ENCODE results near the gene SDF2L1.
A peak's percentile ranks its signal among the peaks of the same experiment; 100 is the strongest.

The SDF2L1 gene

DNA sequence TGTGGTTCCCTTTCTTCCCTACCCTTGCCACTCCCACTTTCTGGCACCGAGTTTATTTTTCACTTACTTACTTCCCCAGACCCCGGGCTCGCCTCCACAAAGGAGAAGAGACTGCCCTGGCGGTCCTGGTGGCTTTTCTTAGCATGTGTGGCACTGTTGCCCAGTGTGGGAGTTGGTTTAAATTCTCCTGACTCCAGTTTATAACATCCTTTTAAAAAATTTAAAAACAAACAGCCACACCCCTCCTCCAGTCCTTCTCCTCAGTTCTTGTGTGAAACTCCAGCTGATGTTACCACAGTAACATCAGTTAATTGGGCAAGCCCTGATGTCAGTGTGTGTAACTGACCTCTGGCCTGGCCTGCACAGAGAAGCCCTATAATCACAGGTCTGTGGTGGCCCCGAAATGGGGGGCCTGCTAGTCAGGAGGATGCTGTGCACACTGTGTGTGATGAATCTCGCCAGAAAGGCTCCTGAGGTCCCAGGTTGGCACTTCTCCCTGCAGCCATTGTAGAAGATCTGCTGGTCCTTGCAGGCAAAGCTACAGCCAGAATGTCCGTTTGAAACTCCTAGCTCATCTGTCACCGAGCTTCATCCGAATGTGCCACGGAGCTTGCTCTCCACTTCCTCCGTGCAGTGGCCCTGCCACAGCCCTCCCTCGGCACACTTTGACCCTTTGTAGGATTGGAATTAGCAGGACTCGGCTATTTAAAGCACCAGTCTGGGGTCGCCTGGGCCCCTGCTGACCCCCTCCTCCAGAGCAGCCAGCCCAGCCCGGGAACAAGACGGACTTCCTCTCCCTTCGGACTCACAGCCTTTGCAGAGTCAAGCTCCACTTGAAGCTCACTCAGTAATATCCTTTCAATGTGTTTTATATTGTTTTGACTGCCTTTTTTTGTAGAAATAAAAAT is 19.8 kb upstream of the SDF2L1 start:
- DNase-seq = no peak

DNA sequence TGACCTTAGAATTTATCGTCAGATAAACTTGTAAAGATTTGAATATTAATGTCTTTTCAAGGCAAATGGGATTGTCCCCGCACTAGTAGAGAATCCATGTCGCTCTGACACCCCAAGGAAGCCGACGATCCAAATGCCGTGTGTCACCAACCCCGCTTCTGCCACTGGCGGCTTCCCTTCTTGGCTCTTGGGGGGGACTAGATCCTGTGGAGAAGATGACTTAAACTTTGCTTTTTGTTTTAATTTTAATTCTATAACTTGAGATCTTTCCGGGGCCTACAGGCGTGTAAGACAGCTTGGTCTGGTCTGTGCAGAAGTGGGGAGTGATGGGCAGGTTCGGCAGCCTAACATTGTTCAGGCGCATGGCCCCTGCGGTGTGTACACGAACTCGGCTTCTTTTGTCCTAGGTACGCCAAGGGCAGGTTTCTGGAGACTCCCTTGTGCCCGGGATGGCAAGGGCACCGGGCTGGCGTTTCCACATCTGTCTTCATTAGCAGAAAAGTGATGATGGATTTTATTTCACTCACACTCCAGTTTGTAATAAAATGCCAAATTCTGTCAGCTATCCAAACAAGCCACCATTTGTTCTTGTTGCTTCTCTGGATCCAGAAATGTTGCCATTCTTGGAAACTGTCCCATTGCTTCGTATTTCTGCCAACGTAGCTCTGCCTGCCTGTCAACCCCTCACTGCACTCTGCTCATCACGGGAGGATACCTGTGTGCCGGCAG is 19.0 kb upstream of the SDF2L1 start:
- no peak for DNase-seq

DNA sequence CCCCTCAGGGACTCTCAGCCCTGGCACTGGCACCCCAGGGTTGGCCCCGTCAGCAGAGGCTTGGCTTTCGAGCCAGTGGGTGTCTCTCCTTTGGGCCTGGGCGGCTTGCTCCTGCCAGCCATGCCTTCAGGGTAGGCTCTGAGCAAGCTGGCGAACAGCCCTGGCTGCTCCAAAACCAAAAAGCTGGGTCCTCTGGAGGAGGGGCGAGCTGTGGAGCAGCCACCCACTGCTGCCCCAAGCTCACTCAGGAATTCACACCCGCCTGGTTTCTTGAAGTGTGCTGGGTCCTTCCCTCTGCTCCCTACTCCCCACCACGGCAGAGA is 18.5 kb upstream of the SDF2L1 start:
- no peak for DNase-seq

DNA sequence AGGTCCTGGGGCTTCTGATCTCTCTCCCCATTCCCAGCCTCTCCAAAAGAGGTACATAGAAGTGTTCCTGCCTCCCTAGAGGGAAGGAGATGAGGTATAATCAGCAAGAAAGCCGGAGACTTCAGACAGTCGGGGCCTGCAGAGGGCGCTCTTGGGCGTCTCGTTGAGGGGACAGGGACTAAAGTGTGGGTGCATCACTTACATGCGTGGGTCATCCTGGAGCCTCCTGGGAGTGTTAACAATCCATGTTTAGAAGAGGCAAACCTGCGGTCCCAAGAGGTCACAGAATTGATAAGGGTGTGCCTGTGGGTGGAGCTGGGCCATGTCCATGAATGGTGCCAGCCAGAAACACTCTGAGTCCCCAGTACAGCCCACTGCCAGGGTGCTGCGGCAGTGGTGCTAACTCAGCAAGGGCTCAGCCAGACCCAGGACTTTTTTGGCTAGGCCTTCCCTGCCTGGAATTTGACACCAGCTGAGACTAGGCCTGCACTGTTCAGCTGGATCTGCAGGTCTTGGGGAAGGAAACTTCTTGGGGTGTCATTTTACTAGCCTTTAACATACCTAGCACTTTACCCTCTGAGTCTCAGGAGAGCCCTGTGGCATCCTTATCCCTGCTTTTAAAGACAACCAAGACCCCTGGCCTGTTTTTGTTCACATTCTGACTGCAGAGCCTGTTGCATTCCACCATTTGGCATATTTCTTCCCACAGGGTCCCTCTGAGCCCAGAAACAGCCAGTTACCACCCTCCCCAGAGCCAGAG is 17.8 kb upstream of the SDF2L1 start:
- peak; percentile 2 to 16 for DNase-seq

DNA sequence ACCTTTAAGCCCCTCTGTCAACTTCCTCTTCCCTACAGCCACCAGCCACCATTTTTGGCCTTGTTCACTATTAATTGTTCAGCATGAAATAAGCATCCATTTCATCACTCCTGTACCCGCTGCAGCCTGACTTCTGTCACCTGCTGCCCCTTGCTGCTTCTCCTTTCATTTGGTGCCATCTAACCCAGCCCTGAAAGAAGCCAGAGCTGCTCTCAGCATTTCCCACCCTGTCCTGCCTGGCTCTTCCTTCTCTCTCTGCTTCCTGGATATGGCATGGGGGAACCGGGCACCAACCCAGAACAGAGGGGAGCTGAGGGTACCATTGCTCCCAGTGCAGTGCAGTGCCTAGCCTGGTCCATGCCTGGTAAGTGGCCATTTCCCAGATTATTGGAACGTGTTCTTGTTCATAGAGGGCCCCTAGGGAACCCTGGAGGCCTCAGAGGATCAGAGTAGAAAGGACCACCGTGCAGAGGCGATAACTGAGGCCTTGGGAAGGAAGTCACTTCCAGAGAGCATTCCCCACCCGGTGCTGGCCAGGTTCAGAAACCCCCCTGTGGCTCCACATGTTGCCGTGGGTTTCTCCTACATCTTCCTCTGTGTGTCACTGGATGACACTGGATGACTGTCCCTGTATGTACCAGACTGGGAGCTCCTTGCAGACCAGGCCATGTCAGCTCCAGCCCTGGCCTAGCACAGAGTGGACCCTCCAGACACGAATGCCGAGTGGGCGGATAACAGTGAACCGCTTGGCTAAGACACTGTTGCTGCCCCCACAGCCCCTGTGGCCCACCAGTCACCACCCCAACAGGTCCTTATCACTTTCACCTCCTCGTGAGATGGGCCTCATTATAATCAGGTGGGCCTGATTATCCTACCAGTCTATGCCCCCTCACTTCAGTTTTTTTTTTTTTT is 17.0 kb upstream of the SDF2L1 start:
- DNase-seq = no peak

DNA sequence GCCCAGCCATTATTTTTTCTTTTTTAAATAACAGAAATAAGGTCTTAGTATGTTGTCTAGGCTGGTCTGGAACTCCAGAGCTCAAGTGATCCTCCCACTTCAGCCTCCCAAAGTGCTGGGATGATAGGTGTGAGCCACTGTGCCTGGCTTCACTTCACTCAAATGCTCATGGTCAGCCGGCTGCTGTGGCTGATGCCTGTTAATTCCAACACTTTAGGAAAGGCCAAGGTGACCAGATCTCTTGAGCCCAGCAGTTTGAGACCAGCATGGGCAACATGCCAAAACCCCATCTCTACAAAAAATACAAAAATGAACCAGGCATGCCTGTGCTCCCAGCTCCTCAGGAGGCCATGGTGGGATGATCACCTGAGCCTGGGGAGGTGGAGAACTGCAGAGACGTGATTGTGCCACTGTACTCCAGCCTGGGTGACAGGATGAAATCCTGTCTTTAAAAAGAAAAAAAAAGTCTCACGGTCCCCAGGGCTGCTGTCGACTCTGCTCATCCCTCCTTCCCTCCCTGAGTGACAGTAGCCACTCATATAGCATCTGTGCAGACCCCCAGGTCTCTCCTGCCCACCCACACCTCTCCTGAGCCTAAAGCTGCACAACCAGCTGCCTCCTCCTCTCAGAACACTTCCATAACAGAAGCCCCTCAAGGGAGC is 15.9 kb upstream of the SDF2L1 start:
- no peak for DNase-seq

DNA sequence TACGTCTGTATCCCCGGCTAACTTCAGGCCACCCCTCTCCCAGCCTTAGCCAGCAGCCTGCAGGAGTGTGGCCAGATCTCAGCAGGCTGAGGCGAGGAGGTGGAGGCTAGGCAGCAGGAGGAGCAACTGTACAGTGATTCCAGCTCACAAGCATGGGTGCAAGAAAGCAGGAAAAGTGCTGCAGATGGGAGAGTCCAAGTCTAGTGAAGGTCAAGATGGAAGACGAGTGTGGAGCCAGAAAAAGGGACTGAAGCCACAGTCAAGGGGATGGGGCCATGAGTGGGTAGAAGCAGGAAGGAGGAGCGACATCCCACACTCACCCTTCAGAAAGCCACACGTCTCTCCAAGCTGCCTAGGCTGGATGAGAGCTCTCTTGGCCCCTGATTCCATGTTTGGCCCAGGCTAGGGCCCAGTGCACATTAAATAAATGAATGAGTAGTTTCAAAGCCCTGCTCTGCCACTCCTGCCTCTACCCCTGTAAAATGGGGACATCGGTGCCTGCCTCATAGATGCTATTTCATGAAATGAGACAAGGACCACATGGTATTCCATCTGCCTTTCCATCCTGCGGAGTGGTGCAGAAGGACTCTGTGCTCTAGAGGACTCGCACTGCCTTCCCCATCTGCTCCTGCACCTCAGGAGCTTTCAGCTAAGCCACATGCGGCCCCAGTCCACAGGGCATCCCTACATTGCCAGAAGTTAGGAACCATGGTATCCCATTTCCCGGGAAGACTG is 15.2 kb upstream of the SDF2L1 start:
- no peak for DNase-seq

DNA sequence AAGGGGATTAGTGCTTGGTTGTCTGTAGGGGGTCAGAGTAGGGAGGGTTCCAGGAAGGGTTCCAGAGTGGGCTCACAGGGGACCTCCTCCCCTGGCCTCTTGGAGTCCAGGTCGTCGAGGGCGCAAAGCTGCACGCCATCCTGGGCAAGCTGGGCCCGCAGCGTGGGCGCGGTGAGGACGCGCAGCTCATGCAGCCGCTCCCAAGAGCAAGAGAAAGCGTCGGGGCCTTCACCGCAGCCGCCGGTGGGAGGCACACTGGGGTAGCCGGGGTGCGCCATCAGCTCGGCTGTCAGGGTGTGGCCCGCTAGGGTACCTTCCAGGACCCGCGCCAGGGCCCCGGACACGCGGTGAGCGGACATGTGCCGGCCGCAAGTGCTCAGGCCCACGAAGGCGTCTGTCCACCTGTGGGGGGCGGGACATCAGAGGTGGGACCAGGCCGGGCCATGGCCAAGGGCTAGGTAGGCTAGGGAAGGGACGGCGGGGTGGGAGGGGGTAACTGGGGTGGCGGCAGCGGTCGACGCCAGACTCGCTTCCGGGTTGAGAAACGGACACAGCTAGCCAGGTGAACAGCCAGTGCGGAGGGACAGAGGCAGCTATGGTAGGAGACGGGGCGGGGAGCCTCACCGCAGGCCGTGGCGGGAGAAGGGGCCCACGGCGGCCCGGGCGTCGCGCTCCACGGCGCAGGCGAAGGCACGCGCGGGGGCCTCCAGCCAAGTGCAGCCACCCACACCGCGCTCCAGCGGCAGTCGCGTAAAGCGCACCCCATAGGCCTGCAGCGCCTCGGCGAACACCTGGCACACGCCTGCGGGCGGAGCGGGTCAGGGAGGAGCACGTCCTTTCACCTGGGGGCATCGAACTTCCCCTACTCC is 13.5 kb upstream of the SDF2L1 start:
- DNase-seq = peak in 1 of 2 experiments; percentile 10

DNA sequence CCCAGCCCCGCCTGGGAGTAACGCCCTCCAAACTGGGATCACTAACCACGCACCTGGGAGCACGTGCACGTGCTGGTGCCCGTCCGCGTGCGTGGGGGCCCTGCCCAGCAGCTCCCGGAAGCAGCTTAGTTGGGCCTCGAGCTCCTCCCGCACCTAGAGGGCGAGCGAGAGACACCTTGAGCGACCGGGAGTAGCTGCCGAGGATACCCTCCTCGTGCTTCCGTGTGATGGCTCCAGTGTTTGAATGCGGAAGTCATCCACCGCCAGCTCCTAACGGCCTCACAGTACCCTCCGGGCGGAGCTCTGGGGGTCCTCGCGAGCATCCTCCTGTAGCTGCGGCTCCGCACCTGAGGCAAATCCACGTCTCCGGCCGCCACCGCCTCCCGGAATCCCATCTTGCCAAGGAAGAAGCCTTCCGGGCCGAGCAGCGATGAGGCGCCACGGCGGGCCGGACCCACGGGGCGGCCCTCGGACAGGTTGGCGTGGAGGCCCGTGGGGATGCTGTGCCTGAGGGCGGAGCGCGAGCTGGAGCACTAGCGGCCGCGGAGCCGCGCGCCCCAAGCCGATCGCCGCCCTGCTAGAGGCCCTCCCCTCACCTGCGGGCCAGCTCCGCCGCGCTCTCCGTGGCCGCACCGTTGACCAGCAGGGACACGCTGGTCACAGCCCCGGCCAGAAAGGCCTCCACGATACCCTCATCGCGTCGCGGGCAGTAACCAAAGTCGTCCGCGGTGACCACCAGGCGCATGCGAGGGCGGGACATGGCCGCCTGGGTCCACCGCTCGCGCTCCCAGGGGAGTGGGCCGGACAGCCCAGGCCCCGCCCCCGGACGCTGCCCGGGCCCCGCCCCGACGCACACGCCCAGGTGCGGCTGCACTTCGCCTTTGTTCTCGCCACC is 12.6 kb upstream of the SDF2L1 start, which contains the start of gene YDJC:
YDJC (minus strand) TSS at position 768 of the 895 bp plus-strand sequence; CDS start at position 760, 8 bp downstream.
- DNase-seq = peak; percentile 90 to 95

DNA sequence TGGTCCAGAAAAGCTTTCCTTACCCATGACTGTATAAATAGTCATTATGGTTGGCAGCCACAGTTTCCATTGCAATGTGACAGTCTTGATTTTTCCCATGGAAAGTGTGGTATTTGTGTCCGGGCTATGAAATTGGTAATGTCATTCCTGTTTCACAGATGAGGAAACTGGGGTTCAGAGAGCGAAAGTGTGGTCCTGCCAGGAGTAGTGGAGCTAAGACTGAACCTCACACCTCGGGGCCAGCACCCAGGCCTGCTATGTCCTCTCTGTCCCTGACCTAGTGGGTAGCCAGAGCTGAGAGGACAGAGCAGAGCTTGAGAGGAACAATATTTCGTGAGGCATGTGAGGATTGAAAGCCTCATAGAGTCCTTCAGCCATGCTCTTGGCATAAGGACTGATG is 11.1 kb upstream of the SDF2L1 start:
- no peak for DNase-seq

DNA sequence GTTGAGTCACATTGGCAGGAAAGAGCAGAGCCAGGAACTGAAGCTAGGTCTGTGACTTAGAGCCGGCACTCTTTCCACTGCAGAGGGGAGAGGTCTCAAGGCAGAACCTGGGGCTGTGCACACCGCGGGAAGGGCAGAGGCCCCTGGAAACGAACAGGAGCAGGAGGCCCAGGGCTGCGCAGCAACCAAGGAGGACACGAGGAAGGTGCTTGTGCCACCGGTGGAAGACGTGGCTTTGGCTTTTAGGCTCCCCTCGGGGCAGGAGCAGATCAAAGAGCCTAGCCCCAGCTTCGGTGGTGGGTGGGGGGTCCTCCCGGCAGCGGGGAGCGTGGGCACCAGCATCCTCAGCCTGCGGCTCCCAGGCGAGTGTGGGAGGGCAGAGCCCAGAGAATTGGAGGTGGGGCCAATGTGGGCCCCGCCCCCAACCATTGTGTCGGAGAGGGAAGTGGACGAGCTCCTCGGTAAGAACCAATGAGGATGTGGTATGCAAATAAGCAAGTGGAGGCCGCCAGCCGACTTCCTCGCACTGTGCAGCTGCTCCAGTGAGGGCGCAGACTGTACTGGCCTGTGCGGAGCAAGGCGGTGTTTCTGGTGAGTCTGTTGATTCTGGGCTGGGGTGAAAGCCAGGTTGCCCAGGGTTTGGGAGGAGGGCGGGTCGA is 9.7 kb upstream of the SDF2L1 start, which contains the start of gene CCDC116:
CCDC116 (plus strand) TSS at position 524 of the 659 bp plus-strand sequence. CDS start 422 bp downstream, outside the sequence.
- DNase-seq = peak; percentile 91 to 93

DNA sequence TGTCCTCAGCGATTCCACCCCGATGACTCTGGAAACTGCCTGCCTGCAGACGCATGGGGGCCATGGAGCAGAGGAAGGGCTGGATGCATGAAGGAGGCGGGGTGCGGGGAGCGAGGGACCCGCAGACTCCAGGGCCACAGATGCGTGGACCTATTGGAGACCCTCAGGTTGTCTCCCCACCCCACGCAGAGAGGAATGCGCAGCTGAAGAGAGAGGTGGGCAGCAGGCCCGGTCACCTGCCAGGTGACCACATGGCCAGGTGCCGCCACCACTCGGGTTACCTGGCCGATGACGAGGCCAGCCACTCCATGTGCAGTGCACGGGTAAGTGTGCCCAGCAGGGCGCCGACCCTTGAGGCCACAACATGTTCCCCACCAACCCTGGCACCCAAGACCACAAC is 9.2 kb upstream of the SDF2L1 start:
- DNase-seq = no peak

DNA sequence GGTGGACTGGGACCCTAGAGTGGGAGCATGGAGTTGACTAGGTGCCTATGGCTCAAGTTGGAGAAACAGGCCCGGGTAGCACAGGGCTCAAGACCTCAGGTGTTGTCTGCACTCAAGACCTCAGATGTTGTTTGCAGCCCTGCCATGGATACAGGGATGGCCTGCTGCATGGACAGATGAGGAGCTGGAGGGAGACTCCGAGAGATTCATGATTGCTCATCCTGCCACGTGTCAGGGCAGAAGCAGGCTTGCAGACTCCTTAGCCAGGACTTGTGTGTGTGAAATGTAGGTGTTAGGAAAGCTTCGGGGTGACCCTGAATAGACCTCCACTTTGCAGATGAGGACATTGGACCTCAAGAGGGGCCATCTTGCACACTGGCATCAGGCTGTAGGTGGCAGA is 8.6 kb upstream of the SDF2L1 start:
- DNase-seq = no peak

DNA sequence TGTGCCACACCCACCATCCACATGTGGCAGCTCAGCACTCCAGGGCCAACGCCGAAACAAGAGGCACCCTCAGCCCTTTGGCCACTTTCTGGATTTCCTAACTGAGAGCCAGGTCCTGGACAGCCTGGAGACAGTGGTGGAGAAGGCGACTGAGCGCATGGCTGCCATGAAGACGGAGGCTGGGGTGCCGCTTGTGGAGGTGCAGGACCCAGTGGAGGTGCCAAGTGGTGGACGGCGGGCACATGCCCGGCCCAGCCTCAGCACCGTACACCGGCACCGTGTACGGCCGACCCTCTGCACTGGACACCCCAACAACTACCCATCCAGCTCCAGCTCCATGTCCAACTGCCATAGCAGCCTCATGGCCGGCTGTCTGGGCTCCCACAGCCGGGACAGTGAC is 8.0 kb upstream of the SDF2L1 start:
- DNase-seq = no peak

DNA sequence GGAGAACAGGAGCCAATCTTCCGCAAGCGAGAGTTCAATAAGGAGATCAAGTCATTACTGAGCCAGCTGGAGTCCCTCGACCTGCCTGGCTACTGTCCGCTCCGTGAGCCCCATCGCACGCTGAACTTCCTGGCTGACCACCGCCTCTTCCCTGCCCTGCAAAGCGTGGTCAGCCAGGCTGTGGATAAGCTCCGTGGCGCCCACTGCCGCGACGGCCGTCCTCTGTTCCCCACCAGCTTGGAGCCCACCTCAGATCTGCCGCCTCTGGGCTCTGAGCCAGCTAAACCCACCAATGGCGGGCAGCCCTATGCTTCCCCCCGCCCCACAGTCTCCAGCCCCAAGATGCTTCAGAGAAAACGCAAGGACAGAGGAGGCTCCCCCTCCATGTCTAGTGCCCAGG is 7.3 kb upstream of the SDF2L1 start:
- no peak for DNase-seq

DNA sequence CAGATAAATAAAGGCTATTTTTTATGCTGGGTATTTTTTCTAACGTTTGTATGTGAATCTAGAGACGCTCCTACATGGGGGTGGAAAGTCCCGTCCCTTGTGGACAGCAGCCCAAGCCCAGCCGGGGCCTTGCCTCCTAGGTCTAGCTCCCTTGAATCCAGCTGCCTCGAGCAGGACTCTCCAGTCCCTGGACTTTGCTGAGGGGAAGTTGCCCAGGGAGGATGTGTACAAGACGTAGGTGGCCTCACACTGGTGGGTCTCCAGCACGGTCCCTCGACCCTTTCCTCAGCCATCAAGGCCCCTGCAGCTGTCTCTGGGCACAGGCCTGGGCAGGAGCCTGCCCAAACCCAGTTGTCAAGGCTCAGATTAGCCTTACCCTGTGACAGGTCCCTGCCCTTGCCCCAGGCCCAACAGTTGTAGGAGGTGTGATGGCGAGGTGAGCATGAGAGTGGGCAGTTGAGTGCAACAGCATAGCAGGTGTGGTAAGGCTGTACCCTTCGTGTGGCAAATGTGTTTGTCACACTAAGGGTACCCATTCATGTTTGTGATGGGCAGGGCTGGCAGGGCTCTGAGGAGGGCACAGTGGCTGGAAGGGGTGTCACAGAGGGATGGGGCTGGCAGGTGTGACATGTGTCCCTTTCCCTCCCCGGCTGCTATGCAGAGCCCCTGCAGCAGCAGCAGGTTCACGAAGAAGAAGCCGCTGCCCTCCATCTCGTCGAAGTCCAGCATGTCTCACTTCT is 6.2 kb upstream of the SDF2L1 start:
- no peak for DNase-seq

DNA sequence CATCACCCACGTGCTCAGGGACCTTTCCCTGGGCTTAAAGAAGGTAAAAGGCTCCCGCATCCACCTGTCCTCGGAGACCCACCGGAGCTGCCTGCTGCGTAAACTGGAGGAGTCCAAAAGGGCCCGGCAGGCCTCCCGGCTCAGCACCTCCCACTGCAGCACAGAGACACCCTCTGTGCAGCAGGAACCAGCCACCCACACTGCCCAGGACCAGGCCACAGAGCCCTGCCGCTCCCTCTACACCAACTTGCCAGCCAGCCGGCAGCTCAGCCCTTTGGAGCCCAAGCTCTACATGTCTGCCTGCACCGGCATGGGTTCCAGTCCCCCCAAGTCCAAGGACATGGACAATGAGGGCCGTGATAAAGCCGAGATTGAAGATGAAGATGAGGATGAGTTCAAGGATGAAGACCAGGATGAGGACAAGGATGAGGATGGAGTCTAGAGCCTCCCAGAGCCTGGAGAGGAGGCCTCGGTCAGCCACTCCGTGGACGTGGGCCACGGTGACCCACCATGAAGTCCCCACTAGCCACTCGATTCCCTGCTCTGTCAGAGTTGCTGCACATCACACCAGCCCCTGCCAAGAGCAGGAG is 5.4 kb upstream of the SDF2L1 start:
- no peak for DNase-seq

Measured in SHP77 (cell line).